Body of pancreas (tissue), 4 donors: ENCODE results near the gene CHST3. TPM values are rescaled to one million over a fixed set of nuclear protein-coding genes. Genes with fewer than 3 reads are reported as not detected.
"Not testable (repeated sequence)": the region's sequence is repeated elsewhere in the genome, so short reads cannot be mapped to it uniquely, and the experiment has no call there.

Experiments
- ATAC-seq: fragments of 150-250 bp; one replicate; pipeline ENCODE4 v1.9.1; 2016
- DNase-seq, 4 donors: peaks; one replicate each; pipeline ENCODE4 v3.0.0-alpha.2; 2019
- H3K27ac ChIP-seq, 4 donors: fragments of 200-600 bp; sonication (generic); 1 replicate in 3 of 4; 2 replicates in 1 of 4; pipeline versions ENCODE4 v1.5.1 to v1.6.1; 2016 to 2019; ENCODE audit warnings: mild to moderate bottlenecking in 1 of 4, mixed read lengths in 1 of 4, moderate library complexity in 1 of 4
- H3K27me3 ChIP-seq, 2 donors: fragments of 200-600 bp; sonication (generic); one replicate each; pipeline ENCODE4 v1.6.0; 2016; ENCODE audit warnings: mild to moderate bottlenecking in 1 of 2
- H3K36me3 ChIP-seq, 2 donors: fragments of 200-600 bp; sonication (generic); replicated peaks in 1 of 2; 2 replicates each; pipeline ENCODE4 v1.5.1; 2016; ENCODE audit warnings: low read depth in 2 of 2; ENCODE audit not compliant: insufficient read depth in 1 of 2
- H3K4me1 ChIP-seq: fragments of 200-600 bp; sonication (generic); one replicate; pipeline ENCODE4 v1.6.0; 2016
- H3K4me3 ChIP-seq, 2 donors: fragments of 200-600 bp; sonication (generic); 1 replicate in 1 of 2; 2 replicates in 1 of 2; pipeline ENCODE4 v1.5.1; 2016 to 2019
- H3K9me3 ChIP-seq, 3 donors: fragments of 200-600 bp; sonication (generic); 1 replicate in 2 of 3; 2 replicates in 1 of 3; pipeline ENCODE4 v1.5.1; 2016
- POLR2A ChIP-seq, 3 donors: fragments of 450-650 bp; IDR thresholded peaks; one replicate each; pipeline ENCODE4 v1.6.1; 2016; ENCODE audit warnings: antibody characterized with exemption in 3 of 3, mild to moderate bottlenecking in 2 of 3
- WGBS, 2 donors: methylation state at CpG; one replicate each; pipeline ENCODE4 v1.1.5; 2017; 5-methylcytosine and 5-hydroxymethylcytosine counted together
- intact Hi-C: fragments of 100-400 bp; cut with DNase I; formaldehyde crosslinking; loops from one replicate; pipeline ENCODE4 v1.15.1; 2023
- total RNA-seq, 2 donors: library from RNA; depleted of rRNA; stranded (reverse); fragments of >200 nt; gene quantifications; one replicate each; pipeline ENCODE4 v1.1.0, GENCODE V29; 2016
- TF ChIP-seq, protein P1 (sequence below), 7 experiments: fragments of 450-650 bp in 4 of 7; fragments of 200-600 bp in 3 of 7; sonication (generic) in 3 of 7; IDR thresholded peaks; one replicate each; pipeline ENCODE4 v1.5.1; 2016 to 2019; ENCODE audit warnings: antibody characterized with exemption in 7 of 7

The CHST3 gene
- total RNA-seq, 2 donors from 2014 or later, result 8.6 to 19.4 TPM

DNA sequence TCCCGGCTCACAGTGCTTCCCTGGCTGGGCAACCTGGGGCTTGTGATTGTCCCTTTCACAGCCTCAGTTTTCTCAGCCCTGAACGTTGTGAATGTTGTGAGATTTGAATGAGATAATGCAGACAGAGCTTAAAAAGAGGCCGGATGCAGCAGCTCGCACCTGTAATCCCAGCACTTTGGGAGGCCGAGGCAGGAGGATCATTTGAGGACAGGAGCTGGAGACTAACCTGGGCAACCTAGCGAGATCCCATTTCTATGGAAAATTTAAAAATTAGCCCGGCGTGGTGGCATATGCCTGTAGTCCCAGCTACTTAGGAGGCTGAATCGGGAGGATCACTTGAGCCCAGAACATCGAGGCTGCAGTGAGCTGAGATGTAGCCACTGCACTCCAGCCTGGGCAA, 67.5 kb downstream of the CHST3 start:
- peak overlapping the region in 1 of 4 donors; percentile 70 for H3K27ac ChIP-seq
- no peak for ATAC-seq
- DNase-seq, result no peak
- 83 to 86% methylated on average over 10 of the region's 10 CpGs for WGBS, 2 donors
- no peaks in the 10 kb centered on the region for H3K9me3 ChIP-seq
- H3K36me3 ChIP-seq, result no peaks in the 10 kb centered on the region
- TF ChIP-seq, protein P1, sequence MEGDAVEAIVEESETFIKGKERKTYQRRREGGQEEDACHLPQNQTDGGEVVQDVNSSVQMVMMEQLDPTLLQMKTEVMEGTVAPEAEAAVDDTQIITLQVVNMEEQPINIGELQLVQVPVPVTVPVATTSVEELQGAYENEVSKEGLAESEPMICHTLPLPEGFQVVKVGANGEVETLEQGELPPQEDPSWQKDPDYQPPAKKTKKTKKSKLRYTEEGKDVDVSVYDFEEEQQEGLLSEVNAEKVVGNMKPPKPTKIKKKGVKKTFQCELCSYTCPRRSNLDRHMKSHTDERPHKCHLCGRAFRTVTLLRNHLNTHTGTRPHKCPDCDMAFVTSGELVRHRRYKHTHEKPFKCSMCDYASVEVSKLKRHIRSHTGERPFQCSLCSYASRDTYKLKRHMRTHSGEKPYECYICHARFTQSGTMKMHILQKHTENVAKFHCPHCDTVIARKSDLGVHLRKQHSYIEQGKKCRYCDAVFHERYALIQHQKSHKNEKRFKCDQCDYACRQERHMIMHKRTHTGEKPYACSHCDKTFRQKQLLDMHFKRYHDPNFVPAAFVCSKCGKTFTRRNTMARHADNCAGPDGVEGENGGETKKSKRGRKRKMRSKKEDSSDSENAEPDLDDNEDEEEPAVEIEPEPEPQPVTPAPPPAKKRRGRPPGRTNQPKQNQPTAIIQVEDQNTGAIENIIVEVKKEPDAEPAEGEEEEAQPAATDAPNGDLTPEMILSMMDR (IDR thresholded peaks at IDR 0.05), result no peak
- TF ChIP-seq POLR2A (IDR thresholded peaks at IDR 0.05), result no peak
- H3K4me1 ChIP-seq, result peaks cover 26% of the 10 kb centered on the region
- no peak overlapping the region for H3K4me3 ChIP-seq
- intact Hi-C loops, result no loop called here
- no peaks in the 10 kb centered on the region for H3K27me3 ChIP-seq

- H3K9me3 ChIP-seq, ATAC-seq: not testable (repeated sequence)
- 79 to 87% methylated on average over 6 to 11 of the region's 11 CpGs for WGBS, 2 donors
Observed at GRCh38 chr10:72032409-72033162, 68.4 kb downstream of the CHST3 start.

GRCh38 chr10:72034040-72034499, 69.9 kb downstream of the CHST3 start:
- H3K4me3 ChIP-seq, result no peak overlapping the region
- no peaks in the 10 kb centered on the region for H3K9me3 ChIP-seq
- intact Hi-C loops, result no loop called here
- H3K36me3 ChIP-seq, result no peaks in the 10 kb centered on the region
- H3K4me1 ChIP-seq, result peaks cover 41% of the 10 kb centered on the region
- no peak for ATAC-seq
- TF ChIP-seq, protein P1 (IDR thresholded peaks at IDR 0.05), result no peak
- no peak for TF ChIP-seq POLR2A (IDR thresholded peaks at IDR 0.05)
- peak overlapping the region in 3 of 4 donors; percentile 26 to 40 (median 27) for H3K27ac ChIP-seq
- no peak for DNase-seq
- no peaks in the 10 kb centered on the region for H3K27me3 ChIP-seq
- WGBS, 2 donors, result 49 to 65% methylated on average over 12 of the region's 12 CpGs

More at GRCh38 chr10:72032409-72033162, 68.4 kb downstream of the CHST3 start:
- DNase-seq, H3K4me3 ChIP-seq, H3K27ac ChIP-seq, intact Hi-C loops, H3K27me3 ChIP-seq, H3K36me3 ChIP-seq: not testable (repeated sequence)
- H3K4me1 ChIP-seq, result peaks cover 30% of the 10 kb centered on the region

- Histone ChIP-seq H3K27me3 (no peaks in the 10 kb centered on the region), H3K4me1 (peaks cover 41% of the 10 kb centered on the region), H3K9me3 (no peaks in the 10 kb centered on the region), H3K4me3 (no peak overlapping the region), H3K36me3 (no peaks in the 10 kb centered on the region), H3K27ac (peak overlapping the region in 1 of 4 donors; percentile 28)
- WGBS, 2 donors, result 89 to 96% methylated on average over 3 of the region's 4 CpGs
- no peak for ATAC-seq
- intact Hi-C loops, result no loop called here
- TF ChIP-seq, protein P1 (IDR thresholded peaks at IDR 0.05), result no peak
- TF ChIP-seq POLR2A (IDR thresholded peaks at IDR 0.05), result no peak
- DNase-seq, result no peak
Observed at GRCh38 chr10:72034761-72035160, 70.6 kb downstream of the CHST3 start.

- Histone ChIP-seq H3K27ac (peak overlapping the region in 1 of 4 donors; percentile 28), H3K4me3 (no peak overlapping the region), H3K9me3 (no peaks in the 10 kb centered on the region), H3K4me1 (peaks cover 36% of the 10 kb centered on the region), H3K36me3 (no peaks in the 10 kb centered on the region), H3K27me3 (no peaks in the 10 kb centered on the region)
- DNase-seq (no peak), ATAC-seq (no peak)
- WGBS, 2 donors, result 65 to 74% methylated on average over 7 to 12 of the region's 13 CpGs
- intact Hi-C loops, result no loop called here
- TF ChIP-seq, protein P1 (IDR thresholded peaks at IDR 0.05), result no peak
- TF ChIP-seq POLR2A (IDR thresholded peaks at IDR 0.05), result no peak
Observed at GRCh38 chr10:72035252-72035887, 71.2 kb downstream of the CHST3 start.
